ENCODE measurements around the gene PPP2R2B.

GRCh38 chr5:146849694-146850303 is 28.8 kb downstream of the PPP2R2B start:
- no peak for TF ChIP-seq EZH2 (optimal IDR thresholded peaks at IDR 0.05; ENCODE audit: low read depth, low read length)
- TF ChIP-seq CTCF (IDR thresholded peaks at IDR 0.05; ENCODE audit: low read length): no peak
- TF ChIP-seq EZH2phosphoT487 (IDR thresholded peaks at IDR 0.05; ENCODE audit: low read length): no peak
